ENCODE results near the gene CRYBG2. TPM values are rescaled to one million over a fixed set of nuclear protein-coding genes. Genes with fewer than 3 reads are reported as not detected.
A peak's percentile ranks its signal among the peaks of the same experiment; 100 is the strongest.
"Not testable (repeated sequence)": the region's sequence is repeated elsewhere in the genome, so short reads cannot be mapped to it uniquely, and the experiment has no call there.

CRYBG2 gene
- total RNA-seq, 1 donor from 2014 or later = 111 TPM

DNA sequence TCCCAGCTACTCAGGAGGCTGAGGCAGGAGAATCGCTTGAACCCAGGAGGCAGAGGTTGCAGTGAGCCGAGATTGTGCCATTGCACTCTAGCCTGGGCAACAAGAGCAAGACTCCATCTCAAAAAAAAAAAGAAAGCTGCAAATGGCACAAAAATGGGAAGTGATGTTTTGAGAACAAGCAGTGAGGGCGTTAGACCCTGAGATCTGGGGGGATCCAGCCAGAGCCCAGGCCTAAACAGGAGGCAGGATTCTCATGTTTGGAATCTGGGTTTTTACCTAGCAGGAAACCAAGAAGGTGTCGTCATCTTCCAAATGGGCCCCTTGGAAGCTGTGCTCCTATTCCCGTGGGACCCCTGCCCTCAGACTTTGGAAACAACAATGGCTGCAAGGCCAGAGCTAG is 61.2 kb downstream of the CRYBG2 start:
- not testable (repeated sequence) for ATAC-seq

GRCh38 chr1:26291939-26292338 is 62.0 kb downstream of the CRYBG2 start:
- no peak for ATAC-seq

DNA sequence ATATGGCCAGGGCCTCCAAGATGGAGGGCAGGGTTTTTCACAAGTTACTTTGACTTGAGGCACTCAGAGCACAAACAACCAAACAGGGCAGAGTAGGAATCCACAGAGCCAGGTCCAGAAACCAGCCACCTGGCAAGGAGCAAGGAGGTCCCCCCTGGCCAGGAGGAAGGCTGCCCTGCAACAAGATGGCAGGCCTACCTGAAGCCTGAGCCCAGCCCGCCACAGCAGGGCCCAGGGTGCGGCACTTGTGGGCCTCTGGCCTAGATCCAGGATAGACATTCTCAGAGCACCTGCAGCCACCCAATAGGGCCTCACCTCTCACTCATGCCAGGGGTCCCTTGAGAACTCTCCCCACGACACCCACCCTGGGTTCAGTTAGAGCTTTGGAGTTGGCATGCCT is 62.5 kb downstream of the CRYBG2 start:
- no peak for ATAC-seq

DNA sequence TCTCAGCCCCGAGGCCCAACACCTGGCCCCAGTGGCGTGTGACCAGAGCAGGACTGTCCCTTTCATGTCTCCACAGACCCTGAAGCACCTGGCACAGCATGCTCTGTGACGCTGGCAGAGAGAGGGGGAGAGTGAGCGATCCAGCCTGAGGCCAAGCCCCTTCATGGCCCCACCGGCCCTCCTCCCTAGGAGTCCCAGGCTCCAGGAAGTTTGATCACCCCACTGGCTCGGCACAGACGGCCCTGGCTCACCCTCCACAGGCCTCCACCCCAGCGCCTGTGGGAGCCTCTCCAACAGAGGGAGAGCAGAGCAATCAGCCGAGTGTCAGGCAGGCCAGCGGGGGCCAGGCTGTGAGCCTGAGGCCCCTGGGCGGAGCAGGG is 63.1 kb downstream of the CRYBG2 start:
- no peak for ATAC-seq

GRCh38 chr1:26290122-26290881 is 63.6 kb downstream of the CRYBG2 start:
- peak; percentile 6 for ATAC-seq

DNA sequence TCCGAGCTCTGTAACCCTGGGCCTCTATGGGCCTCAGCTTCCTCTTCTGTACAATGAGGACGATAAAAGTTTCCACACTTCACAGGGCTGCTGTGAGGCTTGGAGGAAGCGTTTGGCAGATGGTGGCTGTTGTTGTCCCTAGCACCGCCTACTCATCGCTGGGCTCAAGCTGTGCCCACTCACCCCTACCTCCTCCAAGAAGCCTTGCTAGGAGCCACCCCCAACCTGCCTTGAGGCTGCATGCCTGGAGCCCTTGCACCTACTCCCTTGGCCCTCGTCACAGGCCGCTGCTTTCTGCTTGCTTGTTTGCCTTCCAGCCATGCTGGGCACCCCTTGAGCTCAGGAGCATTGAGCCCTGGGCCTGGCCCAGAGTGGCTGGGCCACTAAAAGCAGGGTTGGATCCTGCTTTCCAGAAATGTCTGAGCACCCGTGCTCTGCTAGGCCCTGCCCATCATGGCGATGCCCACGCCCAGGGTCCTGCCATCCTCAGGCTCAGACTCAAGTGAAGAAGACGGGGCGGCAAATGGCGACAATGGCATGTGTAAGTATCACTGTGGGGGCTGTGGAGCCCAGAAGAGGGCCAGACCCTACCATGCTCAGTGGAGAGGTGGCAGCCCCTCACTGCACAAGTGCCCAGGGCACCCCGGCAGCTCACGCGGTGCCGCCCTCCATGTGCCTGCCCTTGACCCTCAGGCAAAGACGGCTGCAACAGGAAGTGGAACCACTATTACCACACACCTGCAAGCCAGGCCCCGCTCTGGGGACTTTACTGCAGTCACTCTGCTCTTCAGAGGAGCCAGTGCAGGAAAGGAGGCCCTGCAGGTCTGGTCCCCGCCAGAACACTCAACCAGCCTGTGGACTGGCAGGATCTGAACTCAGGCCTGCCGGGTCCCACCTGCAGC is 64.5 kb downstream of the CRYBG2 start:
- peak; percentile 14 for ATAC-seq

DNA sequence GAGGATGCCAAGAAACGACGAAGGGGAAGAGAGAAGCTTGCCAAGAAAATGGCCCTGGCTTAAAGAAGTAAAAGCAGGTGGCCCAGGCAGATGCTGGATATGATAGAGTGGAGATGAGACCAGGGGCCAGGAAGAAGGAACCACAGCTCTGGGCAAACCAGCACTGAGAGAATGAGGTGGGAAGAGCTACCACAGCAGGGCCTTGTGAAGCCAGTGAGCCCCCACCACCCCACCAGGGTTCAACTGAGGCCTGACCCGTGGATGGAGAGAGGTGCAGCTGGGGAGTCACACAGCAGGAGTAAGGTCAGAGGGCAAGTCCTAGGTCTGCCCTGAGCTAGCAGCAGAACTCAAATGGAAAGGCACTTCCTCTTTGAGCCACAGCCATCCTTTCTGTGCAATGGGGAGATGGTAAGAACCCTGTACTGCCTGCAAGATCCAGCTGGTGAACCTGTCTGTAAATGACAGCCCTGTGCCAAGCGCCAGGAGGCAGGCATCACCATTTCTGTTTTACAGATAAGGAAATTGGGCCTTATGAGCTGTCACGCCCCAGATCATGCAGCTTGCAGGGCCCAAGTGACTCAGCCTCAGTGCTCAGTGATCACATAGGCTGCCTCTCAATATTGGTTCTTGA is 65.5 kb downstream of the CRYBG2 start:
- peak; percentile 11 for ATAC-seq

- no peak for ATAC-seq
Observed at GRCh38 chr1:26287811-26288210, 66.1 kb downstream of the CRYBG2 start.

DNA sequence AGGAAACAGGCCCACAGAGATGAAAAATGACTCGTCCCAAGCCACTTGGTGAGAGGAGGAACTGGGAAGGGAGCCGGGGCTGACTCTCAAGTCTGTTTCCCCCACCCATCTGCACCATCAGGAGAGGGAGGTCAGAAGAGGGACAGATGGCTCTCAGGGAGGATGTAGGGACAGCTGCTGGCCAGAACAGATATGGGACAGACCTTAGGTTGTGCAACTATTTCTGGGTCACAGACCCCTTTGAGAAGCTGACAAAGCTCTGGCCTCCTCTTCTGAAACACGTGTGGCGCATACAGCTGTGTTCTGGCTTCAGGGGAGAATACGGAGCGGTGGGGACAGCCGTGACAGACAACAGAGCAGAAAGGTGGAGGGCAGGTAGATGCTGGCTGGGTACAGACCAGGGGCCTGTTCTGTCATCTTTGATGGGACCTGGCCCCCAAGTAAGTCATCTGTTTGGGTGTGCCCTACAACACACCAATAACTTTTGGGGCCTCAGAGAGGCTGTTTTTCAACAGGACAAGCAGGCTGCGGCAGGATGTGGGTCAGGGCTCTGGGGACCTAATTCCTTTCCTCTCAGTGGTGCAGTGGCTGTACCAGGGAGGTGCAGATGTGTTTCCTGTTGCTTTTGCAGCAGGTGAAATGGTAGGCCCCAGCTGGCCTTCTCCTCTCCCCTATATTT is 66.8 kb downstream of the CRYBG2 start:
- ATAC-seq = no peak

GRCh38 chr1:26286064-26286416 is 67.9 kb downstream of the CRYBG2 start:
- no peak for ATAC-seq

GRCh38 chr1:26285366-26286063 is 68.4 kb downstream of the CRYBG2 start:
- no peak for ATAC-seq

DNA sequence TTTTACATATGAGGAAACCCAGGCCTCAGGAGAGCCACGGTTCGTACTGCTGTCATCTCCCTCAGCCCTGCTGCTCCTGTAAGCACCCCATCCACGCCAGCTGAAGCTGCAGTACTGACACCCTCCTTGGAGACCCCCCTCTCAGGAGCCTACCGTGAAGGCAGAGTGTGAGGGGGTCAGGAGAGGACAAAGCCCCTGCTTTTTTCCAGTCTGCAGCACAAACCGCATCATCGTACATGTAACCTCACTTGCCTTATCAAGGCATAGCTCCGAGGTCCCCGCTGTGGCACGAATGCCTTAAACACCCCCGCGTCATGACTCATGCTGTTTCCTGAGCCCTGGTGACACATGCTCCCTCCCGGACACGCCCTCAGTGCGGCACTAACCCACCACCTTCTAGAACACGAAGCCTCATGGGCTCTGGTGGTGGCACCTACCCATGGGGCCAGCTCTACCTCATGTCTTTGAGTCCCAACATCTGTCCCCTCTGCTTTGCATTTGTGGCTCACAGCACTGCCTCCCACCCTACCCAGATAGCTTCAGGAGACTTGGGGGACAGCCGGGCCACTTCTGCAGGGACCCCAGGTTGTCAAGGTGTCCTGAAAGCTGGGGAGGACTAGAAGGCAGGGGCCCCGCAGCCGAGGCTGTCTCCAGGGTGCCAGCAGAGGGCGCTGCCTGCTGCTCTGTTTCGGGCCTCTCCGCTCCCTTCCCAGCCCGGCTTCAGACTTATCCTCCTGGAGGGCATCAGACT is 69.2 kb downstream of the CRYBG2 start:
- peak; percentile 55 for ATAC-seq

DNA sequence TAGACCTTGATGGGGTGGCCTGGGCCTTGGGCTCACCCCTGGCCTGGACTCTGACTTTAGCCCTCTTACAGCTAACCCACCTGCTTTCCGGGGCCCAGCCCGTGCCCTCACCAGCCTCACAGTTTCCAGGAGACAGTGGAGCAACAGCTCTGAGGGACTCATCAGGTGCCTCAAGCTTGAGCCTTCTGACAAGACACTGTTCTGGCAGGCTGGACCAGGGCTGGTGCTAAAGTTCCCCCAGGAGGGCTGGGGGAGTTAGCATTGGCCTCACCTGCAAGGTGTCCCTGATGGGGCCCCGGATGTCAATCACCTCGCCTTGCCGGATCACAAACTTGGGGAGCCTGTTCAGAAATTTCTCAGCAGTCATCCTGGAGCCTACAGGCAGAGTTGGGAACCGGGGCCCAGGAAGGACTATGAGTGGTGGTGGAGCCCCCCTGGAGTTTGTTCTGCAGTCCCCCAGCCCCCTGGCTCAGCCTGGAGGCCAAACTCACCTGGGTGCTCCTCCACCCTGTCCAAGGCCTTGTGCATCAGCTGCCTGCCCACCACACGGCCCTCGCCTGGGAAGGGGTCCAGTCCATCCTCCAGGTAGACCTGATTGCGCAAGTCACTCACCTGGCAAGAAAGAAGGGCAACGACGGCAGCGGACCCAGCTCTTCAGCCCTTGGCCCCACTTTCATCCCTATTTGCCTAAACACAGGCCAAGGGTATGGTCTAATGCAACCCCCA is 69.9 kb downstream of the CRYBG2 start:
- no peak for ATAC-seq

DNA sequence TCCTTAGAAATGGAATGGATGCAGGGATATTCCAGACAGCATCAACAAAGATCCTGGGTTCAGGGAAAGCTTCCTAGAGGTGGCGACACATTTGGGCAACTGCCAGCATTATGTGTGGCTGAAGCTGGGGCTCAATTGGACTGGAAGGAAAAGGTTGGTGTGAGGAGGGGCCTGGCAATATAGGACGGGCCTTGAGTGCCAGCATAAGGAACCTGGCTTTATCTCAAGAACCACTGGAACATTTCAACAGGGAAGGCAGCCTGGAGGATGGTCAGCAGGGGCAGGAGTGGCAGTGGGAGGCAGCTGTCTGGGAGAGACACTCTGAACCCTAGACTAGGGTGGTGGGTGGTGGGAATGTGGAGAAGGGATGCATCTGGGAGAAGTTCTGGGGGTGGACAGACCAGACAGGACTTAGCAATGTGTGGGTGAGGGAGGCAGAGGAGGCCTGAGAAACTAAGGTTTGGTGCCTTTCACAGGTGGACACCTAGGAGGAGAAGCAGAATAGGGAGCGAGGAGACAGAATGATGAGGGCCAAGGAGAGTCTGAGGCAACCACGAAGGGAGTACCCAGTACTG is 70.6 kb downstream of the CRYBG2 start:
- no peak for ATAC-seq

DNA sequence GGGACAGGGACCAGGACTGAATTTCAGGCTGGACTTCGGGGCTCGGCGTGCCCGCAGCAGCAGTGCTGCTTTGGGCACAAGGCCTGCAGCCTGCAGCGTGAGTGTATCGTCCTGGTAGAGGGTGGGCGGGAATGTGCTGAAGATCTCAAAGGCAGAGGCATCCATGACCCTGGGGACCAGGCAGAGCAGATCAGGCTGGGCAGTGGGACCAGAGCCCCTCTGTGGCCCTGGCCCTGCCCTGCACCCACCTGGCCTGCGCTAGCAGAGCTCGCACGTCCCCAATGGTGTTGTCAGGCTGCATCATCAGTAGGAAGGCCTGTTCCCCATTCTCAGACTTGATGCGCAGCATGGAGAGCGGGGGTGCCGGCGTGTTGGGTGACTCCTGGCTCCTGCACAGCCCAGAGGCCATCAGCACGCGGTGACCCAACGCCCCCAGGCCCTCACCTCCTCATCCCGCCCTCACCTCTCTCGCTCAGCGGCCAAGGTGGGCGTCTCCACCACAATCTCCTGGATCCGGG is 71.5 kb downstream of the CRYBG2 start:
- ATAC-seq = no peak

DNA sequence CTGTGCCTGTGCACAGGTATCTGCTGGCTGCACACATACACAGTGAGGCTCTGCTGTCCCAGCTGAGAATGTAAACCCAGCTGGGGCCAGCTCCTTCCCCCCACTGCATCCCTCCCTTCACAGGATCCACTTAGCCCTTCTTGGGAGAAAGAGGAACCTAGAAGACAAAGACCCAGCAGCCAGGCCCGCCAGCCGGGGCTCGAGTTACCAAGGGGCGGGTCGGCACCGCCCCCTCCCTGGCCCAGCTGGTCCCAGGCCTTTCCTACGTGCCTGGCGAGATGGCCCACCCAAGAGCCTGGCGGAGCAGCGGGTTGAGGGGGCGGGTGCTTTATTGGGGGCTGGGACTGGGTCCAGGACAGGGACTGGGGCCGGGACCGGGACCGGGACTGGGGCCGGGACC is 72.0 kb downstream of the CRYBG2 start:
- no peak for ATAC-seq

- no peak for ATAC-seq
Observed at GRCh38 chr1:26281091-26281958, 72.6 kb downstream of the CRYBG2 start.

DNA sequence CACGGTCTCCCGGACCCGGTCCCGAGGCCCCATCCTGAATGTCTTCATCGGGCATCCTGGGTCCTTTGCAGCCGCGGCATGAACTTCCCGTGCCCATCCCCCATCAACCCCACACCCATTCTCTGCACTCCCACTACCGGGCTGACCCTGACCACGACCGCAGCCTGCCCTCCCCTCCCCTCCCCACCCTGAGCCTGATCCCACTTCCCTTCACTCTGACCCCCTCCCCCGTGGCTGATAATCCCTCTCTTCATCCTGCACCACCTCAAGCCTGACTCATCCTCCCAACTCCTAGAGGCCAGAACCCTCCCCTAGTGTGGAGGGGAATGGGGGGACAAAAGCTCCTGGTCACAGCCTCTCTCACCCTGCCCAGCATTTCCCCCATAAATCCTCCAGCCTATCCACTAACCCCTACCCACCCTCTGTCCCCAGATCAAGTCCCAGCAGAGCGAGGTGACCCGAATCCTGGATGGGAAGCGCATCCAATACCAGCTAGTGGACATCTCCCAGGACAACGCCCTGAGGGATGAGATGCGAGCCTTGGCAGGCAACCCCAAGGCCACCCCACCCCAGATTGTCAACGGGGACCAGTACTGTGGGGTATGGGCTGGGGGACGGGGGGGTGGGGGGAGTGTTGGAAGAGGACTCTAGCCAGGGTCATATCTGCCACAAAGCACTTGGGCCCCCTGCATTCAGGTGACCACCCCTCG is 73.4 kb downstream of the CRYBG2 start:
- no peak for ATAC-seq

All from esophagus mucosa (tissue), 1 donor.